SH-SY5Y (cell line): Measurements from ENCODE around the gene GALNT4.

Experiments
- GATA2 ChIP-seq: IDR thresholded peaks from 2 replicates; pipeline ENCODE4 v1.6.1; 2011; ENCODE audit warnings: mild to moderate bottlenecking, low read depth, low read length
- GATA3 ChIP-seq: IDR thresholded peaks from 2 replicates; pipeline ENCODE4 v1.6.1; 2011; ENCODE audit warnings: low read depth, mild to moderate bottlenecking, low read length, moderate library complexity

DNA sequence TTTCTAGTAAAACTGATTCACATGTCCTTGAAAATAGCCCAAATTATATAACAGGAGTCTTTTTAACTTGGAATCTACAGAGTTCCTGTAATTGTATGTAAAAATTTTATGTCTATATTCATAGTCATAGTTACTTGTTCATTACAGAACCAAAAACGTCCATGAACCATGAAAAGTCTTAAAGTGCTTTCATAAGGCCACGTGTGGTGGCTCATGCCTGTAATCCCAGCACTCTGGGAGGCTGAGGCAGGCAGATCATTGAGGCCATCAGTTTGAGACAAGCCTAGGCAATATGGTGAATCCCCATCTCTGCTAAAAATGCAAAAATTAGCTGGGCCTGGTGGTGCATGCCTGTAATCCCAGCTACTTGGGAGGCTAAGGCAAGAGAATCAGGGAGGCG is 48.4 kb downstream of the GALNT4 start:
- TF ChIP-seq GATA2 (no peak), GATA3 (no peak)
